Upper lobe of right lung (tissue), 1 donor: Measurements from ENCODE around the gene CRIP1. TPM values are rescaled to one million over a fixed set of nuclear protein-coding genes. Genes with fewer than 3 reads are reported as not detected.

Experiments used
- ATAC-seq: fragments of 200-7000 bp; cut with Tn5 transposase; one replicate; pipeline ENCODE4 v1.9.1; 2020; ENCODE audit warnings: mild to moderate bottlenecking, moderate library complexity
- DNase-seq: peaks from one replicate; pipeline ENCODE4 v3.0.0-alpha.2; 2020
- H3K27ac ChIP-seq: fragments of 200-600 bp; one replicate; pipeline ENCODE4 v1.8.0; 2022
- H3K27me3 ChIP-seq: fragments of 200-600 bp; one replicate; pipeline ENCODE4 v1.8.0; 2022; ENCODE audit warnings: mild to moderate bottlenecking
- H3K36me3 ChIP-seq: fragments of 200-600 bp; one replicate; pipeline ENCODE4 v1.8.0; 2022
- H3K4me1 ChIP-seq: fragments of 200-600 bp; one replicate; pipeline ENCODE4 v1.8.0; 2022
- H3K4me3 ChIP-seq: fragments of 200-600 bp; one replicate; pipeline ENCODE4 v1.8.0; 2022; ENCODE audit warnings: mild to moderate bottlenecking
- H3K9me3 ChIP-seq: fragments of 200-600 bp; one replicate; pipeline ENCODE4 v1.8.0; 2022
- intact Hi-C: fragments of 100-400 bp; cut with DNase I; formaldehyde crosslinking; loops from one replicate; pipeline ENCODE4 v1.11.0; 2022
- total RNA-seq: library from RNA; stranded (reverse); fragmentation: NEBNext Ultra II Directional; extraction: Animal tissue kit (Norgen Biotek cat#: 25700); gene quantifications from one replicate; pipeline ENCODE4 v1.2.1, GENCODE V29; 2021
- TF ChIP-seq, protein P1 (sequence below): fragments of 200-600 bp; IDR thresholded peaks from one replicate; pipeline ENCODE4 v1.8.0; 2022; ENCODE audit warnings: antibody characterized with exemption
- donor health status: DM: no; HTN: yes; CAD: no; lungs with severe emphysema.

Gene CRIP1
- total RNA-seq, 1 donor from 2014 or later: 96.2 TPM

GRCh38 chr14:105465209-105466031 lies 21.3 kb upstream of the CRIP1 start:
- DNase-seq (no peak), ATAC-seq (peak; percentile 57)
- TF ChIP-seq, protein P1, sequence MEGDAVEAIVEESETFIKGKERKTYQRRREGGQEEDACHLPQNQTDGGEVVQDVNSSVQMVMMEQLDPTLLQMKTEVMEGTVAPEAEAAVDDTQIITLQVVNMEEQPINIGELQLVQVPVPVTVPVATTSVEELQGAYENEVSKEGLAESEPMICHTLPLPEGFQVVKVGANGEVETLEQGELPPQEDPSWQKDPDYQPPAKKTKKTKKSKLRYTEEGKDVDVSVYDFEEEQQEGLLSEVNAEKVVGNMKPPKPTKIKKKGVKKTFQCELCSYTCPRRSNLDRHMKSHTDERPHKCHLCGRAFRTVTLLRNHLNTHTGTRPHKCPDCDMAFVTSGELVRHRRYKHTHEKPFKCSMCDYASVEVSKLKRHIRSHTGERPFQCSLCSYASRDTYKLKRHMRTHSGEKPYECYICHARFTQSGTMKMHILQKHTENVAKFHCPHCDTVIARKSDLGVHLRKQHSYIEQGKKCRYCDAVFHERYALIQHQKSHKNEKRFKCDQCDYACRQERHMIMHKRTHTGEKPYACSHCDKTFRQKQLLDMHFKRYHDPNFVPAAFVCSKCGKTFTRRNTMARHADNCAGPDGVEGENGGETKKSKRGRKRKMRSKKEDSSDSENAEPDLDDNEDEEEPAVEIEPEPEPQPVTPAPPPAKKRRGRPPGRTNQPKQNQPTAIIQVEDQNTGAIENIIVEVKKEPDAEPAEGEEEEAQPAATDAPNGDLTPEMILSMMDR: no peak
- no peaks in the 10 kb centered on the region for H3K27me3 ChIP-seq
- H3K4me1 ChIP-seq: no peaks in the 10 kb centered on the region
- no peak overlapping the region for H3K27ac ChIP-seq
- no peak overlapping the region for H3K4me3 ChIP-seq
- no peaks in the 10 kb centered on the region for H3K9me3 ChIP-seq
- peaks cover 41% of the 10 kb centered on the region for H3K36me3 ChIP-seq
- intact Hi-C loops: no loop called here

GRCh38 chr14:105466531-105467248 lies 20.0 kb upstream of the CRIP1 start:
- H3K36me3 ChIP-seq: peaks cover 29% of the 10 kb centered on the region
- intact Hi-C loops: no loop called here
- ATAC-seq: no peak

GRCh38 chr14:105467249-105467941 lies 19.3 kb upstream of the CRIP1 start:
- DNase-seq (no peak), ATAC-seq (no peak)
- Histone ChIP-seq H3K27me3 (no peaks in the 10 kb centered on the region), H3K36me3 (peaks cover 28% of the 10 kb centered on the region), H3K27ac (no peak overlapping the region), H3K4me1 (peaks cover 10% of the 10 kb centered on the region), H3K9me3 (no peaks in the 10 kb centered on the region), H3K4me3 (no peak overlapping the region)
- TF ChIP-seq, protein P1: no peak
- intact Hi-C loops: no loop called here

More at GRCh38 chr14:105466531-105467248, 20.0 kb upstream of the CRIP1 start:
- H3K4me1 ChIP-seq: peaks cover 3% of the 10 kb centered on the region
- H3K27me3 ChIP-seq: no peaks in the 10 kb centered on the region
- H3K4me3 ChIP-seq: no peak overlapping the region
- TF ChIP-seq, protein P1: no peak
- DNase-seq: no peak
- no peaks in the 10 kb centered on the region for H3K9me3 ChIP-seq
- H3K27ac ChIP-seq: no peak overlapping the region

DNA sequence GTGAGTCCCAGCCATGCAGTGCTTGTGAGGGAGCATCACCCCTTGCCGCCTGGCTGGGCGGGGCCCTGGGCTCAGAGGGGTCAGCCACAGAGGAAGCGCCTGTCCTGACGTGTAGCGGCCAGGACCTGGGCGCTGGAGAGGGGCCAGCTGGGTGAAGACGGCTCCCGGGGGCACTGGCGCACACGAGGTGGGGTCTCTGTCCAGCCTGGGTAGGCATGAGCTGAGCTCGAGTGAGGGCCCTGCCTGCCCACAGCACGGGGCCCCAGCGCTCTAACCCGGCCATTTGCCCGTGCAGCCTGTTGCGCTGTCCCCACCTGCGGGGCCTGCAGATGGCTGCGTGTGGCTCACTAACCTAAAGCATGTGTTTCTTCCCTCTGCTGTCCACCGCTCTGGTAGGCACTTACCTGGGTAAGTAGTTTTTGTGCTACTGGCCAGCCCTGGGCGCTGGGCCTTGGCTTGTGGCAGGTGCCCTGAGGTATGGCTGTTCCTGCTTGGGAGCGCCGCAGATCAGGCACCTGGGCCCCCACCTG lies 18.7 kb upstream of the CRIP1 start:
- H3K4me3 ChIP-seq: no peak overlapping the region
- H3K27ac ChIP-seq: no peak overlapping the region
- TF ChIP-seq, protein P1: no peak

DNA sequence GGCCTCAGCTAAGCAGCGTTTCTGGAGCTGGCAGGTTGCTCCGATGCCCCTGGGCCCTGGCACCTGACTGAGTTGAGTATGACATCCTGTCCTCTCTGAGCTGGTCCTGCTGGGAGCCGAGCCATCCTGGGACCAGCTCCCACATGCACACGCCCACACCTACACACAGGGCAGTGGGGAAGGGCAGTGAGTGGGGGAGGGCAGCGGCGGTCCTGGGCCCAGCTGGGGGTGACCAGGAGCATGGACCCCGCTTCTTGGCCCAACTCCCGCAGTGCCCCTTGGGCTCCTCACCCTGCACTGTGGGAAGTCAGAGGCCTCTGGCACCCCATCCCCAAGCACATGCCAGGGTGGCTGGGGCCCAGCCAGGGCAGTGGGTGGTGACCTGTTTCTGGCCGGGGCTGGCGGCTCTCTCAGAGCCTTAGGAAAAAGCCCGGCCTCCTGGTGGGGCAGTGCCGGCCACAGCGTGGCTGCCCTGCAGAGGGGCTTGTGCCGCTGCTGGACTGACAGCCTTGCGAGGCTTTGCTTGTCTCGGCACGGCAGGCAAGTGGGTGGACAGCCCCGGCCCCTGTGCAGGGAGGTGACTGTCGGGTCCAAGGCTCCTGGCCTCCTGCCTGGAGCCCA lies 18.0 kb upstream of the CRIP1 start:
- Histone ChIP-seq H3K36me3 (peaks cover 18% of the 10 kb centered on the region), H3K4me1 (peaks cover 24% of the 10 kb centered on the region), H3K4me3 (no peak overlapping the region), H3K27ac (peak overlapping the region; percentile 24), H3K27me3 (no peaks in the 10 kb centered on the region), H3K9me3 (no peaks in the 10 kb centered on the region)
- DNase-seq (no peak), ATAC-seq (no peak)
- TF ChIP-seq, protein P1: no peak
- intact Hi-C loops: no loop called here

More for the DNA sequence above, 18.7 kb upstream of the CRIP1 start:
- Histone ChIP-seq H3K27me3 (no peaks in the 10 kb centered on the region), H3K9me3 (no peaks in the 10 kb centered on the region), H3K4me1 (peaks cover 16% of the 10 kb centered on the region), H3K36me3 (peaks cover 25% of the 10 kb centered on the region)
- DNase-seq (no peak), ATAC-seq (no peak)
- intact Hi-C loops: no loop called here
